GM18907 (cell line): ENCODE data around the gene TMEM273.
A peak's percentile ranks its signal among the peaks of the same experiment; 100 is the strongest.
"Not testable (repeated sequence)": the region's sequence is repeated elsewhere in the genome, so short reads cannot be mapped to it uniquely, and the experiment has no call there.

Experiments used
- ATAC-seq: cut with Tn5 transposase; IDR thresholded peaks from one replicate; pipeline ENCODE4 v1.9.1; 2021; ENCODE audit warnings: mild to moderate bottlenecking, moderate library complexity; ENCODE audit not compliant: unreplicated experiment

The TMEM273 gene

DNA sequence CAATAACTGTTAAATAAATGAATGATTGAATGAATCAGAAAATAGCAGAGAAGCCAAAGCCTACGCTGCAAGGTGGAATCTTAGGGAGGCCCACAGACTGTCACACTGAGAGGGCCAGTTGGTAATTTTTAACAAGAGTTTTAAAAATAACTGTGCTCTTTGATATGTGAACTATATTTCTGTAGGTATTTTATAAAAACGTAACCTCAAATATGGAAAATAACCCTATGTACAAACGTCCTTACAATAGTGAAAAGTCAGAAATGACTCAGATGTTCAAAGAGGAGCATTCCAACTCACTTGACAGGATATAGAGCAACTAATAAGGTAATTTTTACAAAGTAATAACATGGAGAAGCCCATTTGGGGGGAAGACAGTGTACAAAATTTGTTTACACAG, 18.9 kb upstream of the TMEM273 start:
- peak; percentile 74 for ATAC-seq

DNA sequence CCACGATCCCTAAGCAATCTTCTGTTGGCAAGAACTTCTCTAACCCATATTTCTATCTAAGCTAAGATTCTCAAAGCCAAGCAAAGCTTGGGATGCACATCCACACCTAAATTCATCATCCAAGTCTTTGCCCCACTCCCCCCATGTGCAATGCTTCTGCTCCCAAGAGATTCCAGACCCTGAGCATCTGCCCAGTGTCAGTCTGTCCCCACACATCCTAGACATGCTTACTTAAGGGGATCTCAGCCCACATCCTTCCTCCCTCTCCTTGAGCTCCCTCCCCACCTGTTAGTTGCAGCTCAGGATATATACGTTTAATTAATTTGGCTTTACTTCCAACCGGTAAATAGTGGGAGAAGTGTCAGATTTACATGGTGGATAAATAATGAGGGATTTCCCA, 17.0 kb upstream of the TMEM273 start:
- ATAC-seq: no peak

DNA sequence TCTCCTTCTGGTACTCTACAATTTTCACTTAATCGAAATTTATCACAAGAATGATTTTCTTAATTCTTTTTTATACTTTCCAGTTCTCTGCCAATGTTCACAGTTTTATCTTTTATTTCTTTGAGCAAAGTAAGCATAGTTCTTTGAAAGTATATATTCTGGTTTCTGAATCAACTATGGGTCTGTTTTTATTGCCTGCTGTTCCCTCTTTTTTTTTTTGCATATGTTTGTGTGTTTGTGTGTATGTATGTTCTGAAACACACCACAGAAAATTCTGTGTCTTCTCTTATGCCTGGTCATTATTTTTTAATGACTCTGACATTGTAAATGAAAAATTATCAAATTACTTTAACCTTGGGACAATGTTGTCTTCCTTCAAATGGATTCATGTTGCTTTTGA, 15.9 kb upstream of the TMEM273 start:
- no peak for ATAC-seq

DNA sequence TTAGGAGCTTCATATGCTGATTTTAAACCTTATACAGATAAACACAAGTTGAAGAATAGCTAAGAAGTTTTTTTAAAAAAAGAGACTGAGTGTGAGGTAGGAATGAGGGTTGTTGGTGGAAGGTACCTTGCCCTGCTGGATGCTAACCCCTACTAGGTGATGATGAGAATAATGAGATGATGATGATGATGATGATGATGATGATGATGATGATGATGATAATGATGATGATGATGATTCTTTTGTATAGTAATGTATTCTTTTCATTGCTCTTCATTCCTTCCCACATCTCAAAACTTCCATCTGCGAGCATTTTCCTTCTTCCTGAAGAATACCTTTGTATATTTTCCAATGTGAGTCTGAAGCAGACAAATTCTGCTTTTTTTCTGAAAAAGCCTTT, 14.1 kb upstream of the TMEM273 start:
- no peak for ATAC-seq

DNA sequence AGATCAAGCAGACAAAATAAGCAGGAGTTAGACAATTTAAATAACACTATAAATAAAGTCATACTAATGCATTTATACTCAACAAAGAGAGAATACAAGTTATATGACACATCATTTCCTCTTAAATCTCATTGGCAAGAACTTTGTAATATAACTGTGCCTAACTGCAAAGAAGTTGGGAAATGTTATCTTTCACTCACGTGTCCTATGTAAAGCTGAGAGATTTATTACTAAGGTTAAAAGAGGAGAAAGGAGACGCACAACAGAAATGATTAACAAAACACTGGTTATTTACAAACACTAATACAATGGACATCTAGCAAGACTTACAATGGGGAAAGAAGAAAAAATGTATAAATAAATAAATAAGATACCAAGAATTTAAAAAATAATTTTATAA, 12.7 kb upstream of the TMEM273 start:
- no peak for ATAC-seq

DNA sequence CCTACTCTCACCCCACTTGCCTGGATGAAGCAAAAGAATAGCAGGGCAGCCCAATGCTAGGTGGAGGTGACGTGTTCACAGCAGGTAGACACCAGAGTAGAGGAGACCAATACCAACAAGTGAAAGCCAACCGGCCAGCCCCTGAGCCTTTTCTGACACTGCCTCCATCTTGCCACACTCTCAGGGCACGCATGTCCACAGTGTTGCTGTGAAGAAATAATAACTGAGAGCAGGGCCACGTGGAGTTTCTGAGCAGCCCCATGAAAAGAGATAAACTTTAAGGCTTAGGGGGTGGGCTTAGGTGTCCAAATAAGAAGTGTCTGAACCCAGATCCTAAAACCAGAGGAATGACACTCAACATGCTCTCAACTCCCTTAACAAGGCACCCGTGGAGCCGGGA, 9.0 kb upstream of the TMEM273 start:
- no peak for ATAC-seq

DNA sequence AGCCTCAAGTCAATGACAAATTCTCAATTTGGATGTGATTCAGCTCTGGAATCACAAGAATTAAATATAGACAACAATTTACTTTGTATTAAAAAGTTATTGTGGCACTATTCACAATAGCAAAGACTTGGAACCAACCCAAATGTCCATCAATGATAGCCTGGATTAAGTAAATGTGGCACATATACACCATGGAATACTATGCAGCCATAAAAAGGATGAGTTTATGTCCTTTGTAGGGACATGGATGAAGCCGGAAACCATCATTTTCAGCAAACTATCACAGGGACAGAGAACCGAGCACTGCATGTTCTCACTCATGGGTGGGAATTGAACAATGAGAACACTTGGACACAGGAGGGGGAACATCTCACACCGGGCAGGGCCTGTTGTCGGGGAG, 7.7 kb upstream of the TMEM273 start:
- not testable (repeated sequence) for ATAC-seq

DNA sequence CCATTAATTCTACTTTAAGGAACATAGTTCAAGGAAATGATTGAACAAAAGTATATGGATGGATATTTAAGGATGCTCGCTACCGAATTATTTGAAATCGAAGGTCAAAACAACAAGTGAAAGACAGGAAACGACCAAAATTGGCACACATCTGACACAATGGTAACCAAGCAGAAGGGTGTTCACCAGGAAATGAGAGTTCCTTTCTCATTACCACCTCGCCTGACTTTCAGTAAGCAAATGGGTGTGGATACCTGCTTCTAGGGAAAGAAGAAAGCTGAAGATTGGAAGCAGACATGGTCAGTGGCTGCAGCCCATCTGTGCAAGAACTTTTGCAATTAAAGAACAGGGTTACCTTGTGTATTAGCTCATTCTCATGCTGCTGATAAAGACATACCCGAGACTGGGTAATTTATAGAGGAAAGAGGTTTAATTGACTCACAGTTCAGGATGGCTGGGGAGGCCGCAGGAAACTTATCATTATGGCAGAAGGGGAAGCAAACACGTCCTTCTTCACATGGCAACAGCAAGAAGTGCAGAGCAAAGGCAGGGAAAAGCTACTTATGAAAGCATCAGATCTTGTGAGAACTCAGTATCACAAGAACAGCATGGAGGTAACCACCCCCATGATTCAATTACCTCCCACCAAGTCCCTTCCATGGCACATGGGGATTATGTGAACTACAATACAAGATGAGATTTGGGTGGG, 6.2 kb upstream of the TMEM273 start:
- no peak for ATAC-seq

DNA sequence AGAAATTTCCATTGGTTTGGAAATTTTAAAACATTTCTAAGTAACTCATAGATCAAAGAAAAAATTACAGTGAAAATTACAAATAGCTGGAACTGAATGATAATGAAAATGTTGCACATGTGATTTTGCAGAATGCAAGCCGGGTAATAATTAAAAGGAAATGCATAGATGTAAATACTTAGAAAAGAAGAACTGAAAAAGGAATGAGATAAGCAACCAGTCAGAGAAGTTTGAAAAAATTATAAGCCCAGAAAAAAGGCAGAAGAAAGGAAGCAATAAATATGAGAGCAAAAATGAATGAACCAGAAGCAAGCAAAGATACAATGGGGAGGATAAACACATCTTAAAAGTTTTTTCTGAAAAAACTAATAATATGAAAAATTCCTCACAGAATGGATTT, 3.2 kb upstream of the TMEM273 start:
- no peak for ATAC-seq

DNA sequence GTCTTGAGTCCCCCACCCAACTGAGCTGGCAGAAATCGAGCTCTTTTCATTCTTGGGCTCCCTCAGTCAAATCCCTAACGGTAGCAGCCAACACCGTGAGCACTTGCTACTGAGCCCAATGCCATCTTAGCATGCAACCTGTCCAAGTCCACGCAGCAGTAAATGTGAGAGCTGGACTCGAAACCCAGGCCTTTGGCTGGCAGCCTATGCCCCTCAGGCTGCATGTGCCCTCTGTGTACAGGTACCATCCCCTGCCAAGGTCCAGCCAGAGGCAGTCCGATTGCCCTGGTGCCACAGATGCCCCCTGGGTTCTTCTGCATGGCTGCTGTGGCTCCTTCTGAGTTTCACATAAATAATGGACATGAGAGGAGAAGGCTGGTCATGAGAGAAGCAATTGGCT, 1.2 kb upstream of the TMEM273 start:
- no peak for ATAC-seq

DNA sequence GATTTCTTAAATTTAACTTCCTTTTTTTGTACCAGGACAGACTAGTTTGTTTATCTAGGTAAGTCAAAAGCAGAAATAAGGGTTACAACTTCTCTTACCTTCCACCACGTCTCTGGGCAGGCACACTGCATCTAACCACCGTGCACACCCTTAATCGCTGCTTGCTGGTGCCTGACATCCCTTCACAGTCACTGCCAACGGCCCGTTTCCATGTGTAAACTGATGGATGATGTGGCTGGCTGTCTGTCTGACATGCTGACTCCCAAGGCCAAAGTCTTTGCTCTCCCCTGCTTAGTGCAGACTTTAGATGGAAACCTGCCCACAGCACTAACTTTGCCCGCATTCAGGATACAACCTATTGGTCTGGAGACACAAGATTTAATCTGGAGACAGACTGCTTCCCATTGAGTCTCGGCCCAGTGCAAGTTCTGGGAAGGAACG, 1.1 kb downstream of the TMEM273 start:
- ATAC-seq: no peak

DNA sequence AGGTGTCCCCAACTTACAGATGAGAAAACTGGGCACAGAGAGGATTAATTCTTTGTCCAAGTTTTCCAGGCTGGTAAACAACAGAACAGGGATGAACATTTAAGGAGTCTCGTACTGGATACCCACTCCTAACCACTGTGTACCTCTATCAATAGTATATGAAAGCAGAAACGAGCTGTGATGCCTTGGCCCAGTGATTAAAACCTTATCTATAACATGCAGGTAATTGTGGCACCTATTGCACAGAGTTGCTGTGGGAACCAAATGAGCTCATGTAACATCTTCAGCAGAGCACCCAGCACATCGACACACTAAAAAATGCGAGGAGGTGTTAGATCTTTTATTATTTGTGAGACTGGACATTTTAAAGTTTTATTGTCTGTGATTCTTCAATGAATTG, 1.6 kb downstream of the TMEM273 start:
- no peak for ATAC-seq

DNA sequence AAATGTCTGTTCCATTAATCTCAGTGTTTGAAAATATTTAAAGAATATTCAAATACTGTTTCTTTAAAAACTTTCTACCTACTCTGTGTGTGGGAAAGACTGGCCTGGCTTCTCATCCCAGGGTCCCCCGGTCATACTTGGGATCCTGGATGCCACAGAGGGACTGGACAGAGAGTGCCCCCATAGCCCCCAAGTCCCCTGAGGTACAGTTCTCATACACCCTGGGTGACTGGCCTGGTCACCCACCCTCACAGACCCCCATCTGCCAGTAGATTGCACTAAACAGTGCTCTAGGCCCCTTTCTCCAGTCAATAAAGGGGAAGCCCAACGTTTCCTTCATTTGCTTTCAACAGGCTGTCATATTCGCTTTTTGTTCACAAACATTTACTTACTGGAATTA, 3.0 kb downstream of the TMEM273 start:
- ATAC-seq: no peak

DNA sequence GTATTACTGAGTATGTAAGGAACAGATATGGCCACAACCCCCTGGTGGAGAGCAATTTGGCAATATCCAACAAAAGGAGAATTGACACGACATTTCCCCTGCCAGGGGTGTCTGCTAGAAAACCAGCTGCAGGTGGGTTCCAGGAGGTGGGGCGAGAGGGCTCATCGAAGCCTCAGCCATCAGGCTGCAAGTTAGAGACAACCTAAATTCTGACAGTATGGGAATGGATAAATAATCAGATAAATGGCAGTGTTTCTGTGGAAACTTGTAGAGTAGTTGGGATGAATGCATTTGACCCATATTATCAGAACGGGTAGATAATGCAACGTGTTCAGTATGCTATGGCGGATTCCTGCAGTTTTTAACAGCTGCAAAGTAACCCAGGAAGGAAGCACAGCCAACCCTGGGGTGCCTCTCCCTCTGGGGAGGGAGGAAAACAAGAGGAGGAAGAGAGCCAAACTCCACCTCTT, 3.5 kb downstream of the TMEM273 start:
- no peak for ATAC-seq

DNA sequence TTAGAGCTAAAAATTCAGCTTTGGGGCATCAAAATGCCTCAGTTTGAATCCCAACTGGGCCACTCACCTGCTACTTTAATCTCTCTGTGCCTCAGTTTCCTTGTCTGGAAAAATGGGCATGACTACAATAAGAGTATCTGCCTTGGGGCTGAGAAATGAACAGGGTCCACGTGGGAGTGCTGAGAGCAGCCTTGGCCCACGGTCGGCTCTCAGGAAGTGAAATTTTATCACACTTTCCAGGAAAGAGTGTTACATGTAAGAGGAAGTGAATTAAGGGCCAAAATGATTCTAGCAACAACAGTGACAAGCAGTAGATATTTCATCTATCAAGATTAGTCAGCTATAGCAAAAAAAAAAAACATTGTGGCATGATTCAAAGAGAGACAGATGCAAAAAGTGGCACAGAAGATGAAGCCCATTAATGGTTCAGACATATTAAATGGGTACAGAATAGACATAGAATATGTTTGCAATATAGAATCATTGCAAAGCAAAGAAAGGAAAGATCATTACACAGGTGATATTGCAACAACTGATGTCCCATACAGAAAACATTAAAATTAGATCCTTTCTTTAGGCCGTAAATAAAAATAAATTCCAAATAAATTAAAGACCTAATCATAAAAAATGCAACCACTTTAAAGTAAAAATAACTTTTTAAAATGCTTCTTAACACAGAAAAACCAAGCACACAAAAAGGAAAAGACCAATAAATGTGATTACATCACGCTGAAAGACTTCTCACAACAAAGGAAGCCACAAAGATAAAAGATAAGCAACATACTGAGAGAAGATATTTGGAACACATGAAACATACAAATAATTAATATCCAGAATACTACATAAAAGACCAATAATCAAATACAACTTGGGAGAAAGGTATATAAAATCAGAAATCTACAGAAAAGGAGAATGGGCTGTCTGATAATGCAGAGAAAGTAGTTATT, 4.3 kb downstream of the TMEM273 start:
- no peak for ATAC-seq

DNA sequence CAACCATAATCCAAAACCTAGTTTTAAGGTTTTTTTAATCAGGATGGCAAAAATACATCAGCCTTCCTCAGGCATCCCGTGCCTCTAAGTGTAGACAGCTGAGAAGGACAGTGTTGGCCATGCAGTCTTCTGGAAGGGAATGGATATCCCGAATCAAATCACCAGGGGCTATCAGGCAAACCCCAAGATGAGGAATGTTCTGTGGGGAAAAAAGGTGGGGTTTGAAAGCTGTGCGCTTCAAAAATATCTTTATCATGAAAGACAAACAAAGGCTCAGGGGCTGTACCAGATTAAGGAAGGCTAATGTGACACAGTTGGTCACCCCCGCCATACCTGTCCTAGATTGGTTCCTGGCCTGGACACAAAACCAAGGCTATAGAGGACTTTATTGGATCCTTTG, 5.4 kb downstream of the TMEM273 start:
- no peak for ATAC-seq

DNA sequence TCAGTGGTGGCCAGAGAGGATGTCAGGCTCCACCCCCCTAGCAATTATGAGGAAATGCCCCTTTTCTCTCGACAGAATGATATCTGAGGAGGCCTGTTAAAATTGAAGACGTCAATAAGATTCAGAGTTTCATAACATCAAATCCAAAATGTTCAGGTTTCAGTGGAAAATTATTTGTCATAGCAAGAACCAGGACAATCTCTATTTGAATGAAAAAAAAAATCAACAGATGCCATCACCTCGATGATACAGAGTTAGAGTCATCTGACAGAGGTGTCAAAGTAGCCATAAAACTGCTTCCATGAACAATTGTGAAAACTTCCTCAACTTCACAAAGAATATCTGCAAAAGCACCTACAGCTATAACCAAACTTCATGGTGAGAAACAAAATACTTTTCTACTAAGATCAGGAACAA, 7.7 kb downstream of the TMEM273 start:
- ATAC-seq: no peak

DNA sequence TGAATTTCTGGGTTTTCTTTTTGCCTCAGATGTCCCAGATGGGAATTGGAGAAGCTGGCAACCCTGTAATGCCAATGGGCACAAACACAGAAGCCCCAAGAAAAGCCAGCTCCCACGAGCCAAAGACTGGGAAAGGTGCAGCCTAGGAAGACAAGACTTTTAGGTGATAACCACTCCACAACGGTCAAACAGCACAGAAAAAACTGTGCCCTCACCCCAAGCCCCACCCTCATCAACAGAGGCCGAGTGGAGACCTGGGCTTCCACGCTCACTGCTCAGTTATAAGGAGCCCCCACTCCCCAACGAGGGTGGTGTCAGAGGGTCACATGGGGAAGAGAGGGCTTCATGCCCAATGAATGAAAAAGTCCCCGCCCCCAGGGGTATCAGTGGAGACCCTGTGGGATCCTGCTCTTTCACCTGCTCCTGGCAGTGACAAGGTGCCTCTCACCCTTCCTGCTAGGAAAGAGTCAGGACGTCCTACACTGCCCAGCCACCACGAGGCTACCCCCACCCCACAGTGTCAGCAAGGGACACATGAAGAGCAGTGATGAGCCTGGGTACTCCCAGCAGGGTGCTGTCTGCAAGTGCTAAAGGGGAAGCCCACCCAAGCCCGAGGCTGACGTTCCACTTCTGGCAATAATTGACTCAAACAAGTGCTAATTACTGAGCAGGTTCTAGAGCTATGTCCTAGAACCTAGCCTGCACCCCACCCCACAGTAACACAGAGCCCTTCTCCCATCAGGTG, 8.3 kb downstream of the TMEM273 start:
- peak; percentile 29 for ATAC-seq

DNA sequence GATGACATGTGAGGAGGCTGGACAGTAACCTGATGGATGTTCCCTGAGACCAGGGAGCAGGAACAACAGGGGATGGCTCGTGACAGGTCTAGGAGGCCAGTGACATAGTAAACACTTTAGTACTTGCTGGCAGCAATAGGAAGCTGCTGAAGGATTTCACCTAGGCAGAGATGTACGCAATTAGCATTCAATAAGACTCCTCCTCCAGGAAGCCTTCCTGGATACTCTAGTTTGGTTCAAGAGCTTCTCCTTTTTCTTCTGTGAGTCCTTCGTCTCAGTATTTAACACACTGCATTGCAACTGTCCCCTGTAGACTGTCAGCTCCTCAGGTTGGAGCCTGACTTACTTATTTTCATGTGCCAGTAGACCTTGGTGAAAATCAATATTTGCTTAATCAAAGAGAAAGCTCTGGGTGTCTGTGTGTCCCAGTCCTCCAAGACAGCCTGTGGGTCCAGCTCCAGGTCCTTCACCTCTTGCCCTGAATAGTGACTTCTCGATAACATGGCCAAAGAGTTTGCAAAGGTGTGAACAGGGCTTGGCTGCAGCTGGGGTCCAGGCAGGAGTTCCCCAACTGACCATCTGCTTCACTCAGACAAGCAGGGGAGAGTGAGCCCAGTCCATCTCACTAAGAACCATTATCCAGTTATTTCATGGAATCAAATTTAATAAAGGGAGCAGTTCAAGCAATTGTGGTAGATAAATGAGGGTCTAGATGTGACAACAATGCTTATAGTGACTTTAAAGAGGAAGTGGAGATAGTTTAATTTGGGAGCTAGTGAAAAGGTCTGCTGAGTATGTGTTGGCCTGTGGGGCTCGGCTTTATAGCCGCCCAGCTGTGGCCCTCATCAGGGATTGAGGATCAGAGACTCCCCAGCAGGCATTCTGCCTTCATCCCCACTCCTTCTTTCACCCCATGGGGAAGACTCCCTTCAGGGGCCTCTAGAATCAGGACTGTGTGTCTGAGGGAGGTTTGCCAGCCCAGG, 9.4 kb downstream of the TMEM273 start:
- no peak for ATAC-seq
